Lower leg skin (tissue), 4 donors: ENCODE results near the gene PDE6A. TPM values are rescaled to one million over a fixed set of nuclear protein-coding genes. Genes with fewer than 3 reads are reported as not detected.

Experiments used
- DNase-seq, 2 donors: peaks; one replicate each; pipeline ENCODE4 v3.0.0-alpha.2; 2019; ENCODE audit warnings: low spot score in 2 of 2
- H3K4me3 ChIP-seq: fragments of 200-600 bp; sonication (generic); 2 replicates; pipeline ENCODE4 v1.5.1; 2017; ENCODE audit warnings: mild to moderate bottlenecking, low read depth; ENCODE audit not compliant: poor library complexity, severe bottlenecking
- POLR2A ChIP-seq, 2 donors: fragments of 450-650 bp; IDR thresholded peaks; one replicate each; pipeline ENCODE4 v1.6.1; 2016 to 2017; ENCODE audit warnings: antibody characterized with exemption in 2 of 2, mild to moderate bottlenecking in 1 of 2, moderate library complexity in 1 of 2
- WGBS, 2 donors: methylation state at CpG; one replicate each; pipeline ENCODE4 v1.1.5; 2018; 5-methylcytosine and 5-hydroxymethylcytosine counted together
- intact Hi-C: fragments of 100-400 bp; cut with DNase I; formaldehyde crosslinking; loops from one replicate; pipeline ENCODE4 v1.15.0; 2023; ENCODE audit warnings: low total_unique reads
- total RNA-seq, 4 donors: library from RNA; depleted of rRNA; stranded (reverse); fragments of >200 nt; gene quantifications; one replicate each; pipeline ENCODE4 v1.1.0, GENCODE V29; 2016
- TF ChIP-seq, protein P1 (sequence below), 3 donors: fragments of 450-650 bp; IDR thresholded peaks; one replicate each; pipeline ENCODE4 v1.5.1; 2016; ENCODE audit warnings: antibody characterized with exemption in 3 of 3, mild to moderate bottlenecking in 3 of 3, moderate library complexity in 2 of 3

The PDE6A gene
- total RNA-seq, 4 donors from 2014 or later, result 0.04 to 1.0 (median 0.49) TPM; not detected in 1

DNA sequence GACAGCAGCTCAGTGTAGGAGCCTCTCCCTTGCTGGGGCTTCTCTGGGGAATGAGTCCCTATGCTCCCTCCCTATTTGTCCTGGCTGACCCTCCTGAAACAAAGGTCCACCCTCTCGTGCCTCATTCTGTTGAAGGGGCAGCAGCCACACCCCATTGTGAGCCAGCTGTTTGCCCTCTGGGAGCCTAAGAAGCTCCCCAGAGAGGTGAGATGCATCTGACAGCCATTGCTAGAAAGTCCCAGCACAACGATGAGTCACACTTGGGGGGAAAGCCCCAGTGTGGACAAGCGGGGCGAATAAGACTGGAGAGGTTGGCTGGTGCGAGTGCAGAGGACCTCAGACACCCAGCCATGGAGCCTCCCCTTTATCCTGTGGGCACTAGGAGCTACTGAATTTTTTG, 113.1 kb downstream of the PDE6A start:
- no peak overlapping the region for H3K4me3 ChIP-seq
- WGBS, 2 donors, result 37 to 52% methylated on average over 5 of the region's 5 CpGs
- intact Hi-C loops, result no loop called here
- no peak for DNase-seq
- TF ChIP-seq, protein P1, sequence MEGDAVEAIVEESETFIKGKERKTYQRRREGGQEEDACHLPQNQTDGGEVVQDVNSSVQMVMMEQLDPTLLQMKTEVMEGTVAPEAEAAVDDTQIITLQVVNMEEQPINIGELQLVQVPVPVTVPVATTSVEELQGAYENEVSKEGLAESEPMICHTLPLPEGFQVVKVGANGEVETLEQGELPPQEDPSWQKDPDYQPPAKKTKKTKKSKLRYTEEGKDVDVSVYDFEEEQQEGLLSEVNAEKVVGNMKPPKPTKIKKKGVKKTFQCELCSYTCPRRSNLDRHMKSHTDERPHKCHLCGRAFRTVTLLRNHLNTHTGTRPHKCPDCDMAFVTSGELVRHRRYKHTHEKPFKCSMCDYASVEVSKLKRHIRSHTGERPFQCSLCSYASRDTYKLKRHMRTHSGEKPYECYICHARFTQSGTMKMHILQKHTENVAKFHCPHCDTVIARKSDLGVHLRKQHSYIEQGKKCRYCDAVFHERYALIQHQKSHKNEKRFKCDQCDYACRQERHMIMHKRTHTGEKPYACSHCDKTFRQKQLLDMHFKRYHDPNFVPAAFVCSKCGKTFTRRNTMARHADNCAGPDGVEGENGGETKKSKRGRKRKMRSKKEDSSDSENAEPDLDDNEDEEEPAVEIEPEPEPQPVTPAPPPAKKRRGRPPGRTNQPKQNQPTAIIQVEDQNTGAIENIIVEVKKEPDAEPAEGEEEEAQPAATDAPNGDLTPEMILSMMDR (IDR thresholded peaks at IDR 0.05), result no peak
- no peak for TF ChIP-seq POLR2A (IDR thresholded peaks at IDR 0.05)

DNA sequence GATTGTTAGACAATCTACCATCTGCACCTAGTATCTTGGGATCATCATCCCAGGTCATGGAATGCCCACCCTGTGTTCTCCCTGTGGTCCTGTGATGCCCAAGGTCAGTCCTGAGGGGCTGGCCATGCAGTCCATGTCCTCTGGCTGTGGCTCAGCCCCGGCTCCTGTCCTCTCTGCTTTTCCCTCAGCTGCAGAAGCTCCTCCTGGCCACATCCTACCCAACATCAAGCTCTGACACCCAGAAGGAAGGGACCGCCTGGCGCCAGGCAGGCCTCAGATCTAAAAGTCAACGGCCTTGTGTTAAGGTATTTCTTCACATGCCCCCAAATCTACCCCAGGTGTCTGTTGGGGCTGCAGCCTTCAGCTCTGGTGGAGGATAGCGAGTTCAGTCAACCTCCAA, 114.0 kb downstream of the PDE6A start:
- WGBS, 2 donors, result 89 to 95% methylated on average over 5 of the region's 5 CpGs
- no peak overlapping the region for H3K4me3 ChIP-seq
- DNase-seq, result no peak
- intact Hi-C loops, result no loop called here
- TF ChIP-seq, protein P1 (IDR thresholded peaks at IDR 0.05), result no peak
- no peak for TF ChIP-seq POLR2A (IDR thresholded peaks at IDR 0.05)

DNA sequence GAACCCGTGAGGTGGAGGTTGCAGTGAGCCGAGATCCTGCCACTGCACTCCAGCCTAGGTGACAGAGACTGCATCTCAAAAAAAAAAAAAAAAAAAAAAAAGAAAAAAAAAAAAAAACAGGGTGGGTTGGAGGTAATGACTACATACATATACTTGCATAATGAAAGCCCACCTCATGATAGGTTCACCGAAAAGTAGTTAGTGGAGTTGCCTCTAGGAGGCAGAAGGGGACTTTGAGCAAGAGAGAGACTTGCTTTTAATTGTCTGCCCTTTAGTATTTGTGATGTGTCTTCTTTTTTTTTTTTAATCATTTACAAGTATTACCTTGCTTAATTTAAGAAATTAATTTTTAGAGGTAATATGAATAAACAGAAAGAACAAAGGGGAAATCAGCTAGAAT, 114.6 kb downstream of the PDE6A start:
- TF ChIP-seq, protein P1 (IDR thresholded peaks at IDR 0.05), result no peak
- TF ChIP-seq POLR2A (IDR thresholded peaks at IDR 0.05), result no peak
- no peak for DNase-seq
- no peak overlapping the region for H3K4me3 ChIP-seq
- intact Hi-C loops, result loop anchor here (2.0 kb wide), 1 partner anchor 193 kb away; no protein-coding TSS in a partner anchor
- 63 to 71% methylated on average over 3 of the region's 3 CpGs for WGBS, 2 donors

DNA sequence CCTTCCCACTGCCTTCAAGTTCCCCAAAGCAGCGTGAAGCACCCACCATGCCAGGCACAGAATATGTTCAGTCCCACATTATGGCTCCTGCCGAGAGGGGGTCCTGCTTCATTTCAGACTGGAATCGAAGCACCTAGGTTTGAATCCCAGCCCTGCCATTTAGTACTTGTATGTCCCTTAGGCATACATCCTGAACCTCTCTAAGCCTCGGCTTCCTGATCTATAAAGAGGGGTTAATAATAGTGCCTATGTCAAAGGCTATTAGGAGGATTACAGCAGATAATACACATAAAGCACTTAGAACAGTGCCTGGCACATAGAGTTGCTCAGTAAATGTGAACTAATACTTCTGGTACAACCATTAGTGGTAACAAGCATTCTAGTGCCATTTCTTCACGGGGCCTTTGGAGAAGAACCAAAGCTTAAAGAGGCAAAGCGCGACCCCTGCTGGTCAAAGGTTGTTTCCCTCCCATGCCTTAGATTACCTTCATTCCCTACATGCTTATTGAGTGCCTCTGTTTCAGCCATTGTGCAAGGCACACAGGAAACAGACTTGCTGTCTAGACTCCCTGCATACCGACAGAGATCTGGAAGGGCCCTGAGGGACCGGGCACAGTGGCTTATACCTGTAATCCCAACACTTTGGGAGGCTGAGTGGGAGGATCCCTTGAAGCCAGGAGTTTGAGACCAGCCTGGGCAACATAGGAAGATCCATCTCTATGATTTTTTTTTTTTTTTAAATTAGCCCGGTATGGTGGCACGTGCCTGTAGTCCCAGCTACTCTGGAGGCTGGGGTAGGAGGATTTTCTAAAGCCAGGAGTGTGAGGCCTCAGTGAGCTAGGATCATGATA, 116.2 kb downstream of the PDE6A start:
- peak; percentile 91 to 97 for DNase-seq
- intact Hi-C loops, result loop anchor here (2.0 kb wide), 1 partner anchor 192 kb away; no protein-coding TSS in a partner anchor
- H3K4me3 ChIP-seq, result no peak overlapping the region
- WGBS, 2 donors, result 38 to 41% methylated on average over 11 of the region's 11 CpGs
- TF ChIP-seq, protein P1 (IDR thresholded peaks at IDR 0.05), result peak in 1 of 3 donors; percentile 88
- no peak for TF ChIP-seq POLR2A (IDR thresholded peaks at IDR 0.05)

DNA sequence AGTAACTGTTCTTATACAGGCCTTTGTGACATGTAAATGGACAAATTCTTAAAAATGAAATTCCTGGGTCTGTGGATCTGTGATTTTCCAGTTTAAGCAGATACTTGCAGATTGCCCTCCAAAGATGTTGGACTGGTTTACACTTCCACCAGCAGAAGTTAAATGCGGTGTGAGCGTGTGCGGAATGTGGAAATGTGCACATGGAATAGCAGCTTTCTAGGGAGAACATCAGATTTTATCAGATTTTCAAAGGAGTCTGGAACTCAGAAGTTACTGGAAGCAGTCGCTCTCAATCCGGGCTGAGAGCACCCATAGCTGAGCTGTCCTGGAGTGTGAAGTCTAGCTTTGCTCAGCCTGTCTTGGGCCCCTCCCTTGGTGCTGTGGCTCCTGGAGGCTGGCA, 117.0 kb downstream of the PDE6A start:
- 91 to 93% methylated on average over 5 of the region's 5 CpGs for WGBS, 2 donors
- DNase-seq, result no peak
- H3K4me3 ChIP-seq, result no peak overlapping the region
- TF ChIP-seq, protein P1 (IDR thresholded peaks at IDR 0.05), result no peak
- TF ChIP-seq POLR2A (IDR thresholded peaks at IDR 0.05), result no peak
- intact Hi-C loops, result no loop called here
